ENCODE results near the gene MCF2L. TPM values are rescaled to one million over a fixed set of nuclear protein-coding genes. Genes with fewer than 3 reads are reported as not detected.

Gene MCF2L
- total RNA-seq, 1 experiment from 2014 or later: 5.8 TPM

DNA sequence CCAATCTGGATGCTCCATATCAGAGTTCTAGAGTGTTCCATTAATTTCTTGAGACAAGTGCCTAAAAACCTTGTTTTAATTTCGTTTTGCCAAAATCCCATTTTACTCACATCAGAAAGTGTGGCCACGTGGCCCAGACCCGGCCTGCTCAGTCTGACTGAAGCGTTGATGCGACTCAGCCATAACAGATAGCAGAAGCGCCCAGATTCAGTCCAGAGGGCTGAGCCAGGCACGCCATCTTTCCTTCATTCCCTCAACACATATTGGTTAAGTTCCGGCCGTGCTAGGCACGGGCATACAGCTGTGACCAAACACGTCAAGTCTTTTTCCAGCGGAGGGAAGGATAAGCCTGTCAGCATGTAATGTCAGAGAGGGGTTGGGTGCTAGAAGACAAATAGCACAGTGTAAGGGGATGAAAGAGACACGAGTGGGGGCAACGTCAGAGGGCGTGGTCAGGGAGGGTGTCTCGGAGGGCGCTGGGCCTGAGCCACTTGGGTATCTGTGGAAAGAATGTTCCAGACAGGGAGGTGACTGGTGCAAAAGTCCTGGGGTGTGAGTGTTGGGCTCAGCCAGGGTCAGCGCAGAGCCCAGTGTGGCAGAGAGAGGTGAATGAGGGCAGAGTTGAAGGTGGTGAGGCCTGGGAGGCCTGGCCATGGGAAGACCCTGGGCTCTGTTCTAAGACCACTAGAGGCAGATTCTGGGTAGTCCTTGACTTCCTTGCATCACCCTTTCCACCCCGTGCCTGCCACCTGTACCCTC is 156.7 kb downstream of the MCF2L start:
- H3K36me3 ChIP-seq: no peaks in the 10 kb centered on the region
- no peak overlapping the region for H3K4me3 ChIP-seq
- no peaks in the 10 kb centered on the region for H3K27me3 ChIP-seq
- H3K9me3 ChIP-seq: no peaks in the 10 kb centered on the region
- no peak for DNase-seq

- Histone ChIP-seq H3K9me3 (no peaks in the 10 kb centered on the region), H3K4me3 (no peak overlapping the region), H3K27me3 (no peaks in the 10 kb centered on the region), H3K36me3 (no peaks in the 10 kb centered on the region)
- no peak for DNase-seq
Measured at GRCh38 chr13:113126265-113127150, 157.5 kb downstream of the MCF2L start.

DNA sequence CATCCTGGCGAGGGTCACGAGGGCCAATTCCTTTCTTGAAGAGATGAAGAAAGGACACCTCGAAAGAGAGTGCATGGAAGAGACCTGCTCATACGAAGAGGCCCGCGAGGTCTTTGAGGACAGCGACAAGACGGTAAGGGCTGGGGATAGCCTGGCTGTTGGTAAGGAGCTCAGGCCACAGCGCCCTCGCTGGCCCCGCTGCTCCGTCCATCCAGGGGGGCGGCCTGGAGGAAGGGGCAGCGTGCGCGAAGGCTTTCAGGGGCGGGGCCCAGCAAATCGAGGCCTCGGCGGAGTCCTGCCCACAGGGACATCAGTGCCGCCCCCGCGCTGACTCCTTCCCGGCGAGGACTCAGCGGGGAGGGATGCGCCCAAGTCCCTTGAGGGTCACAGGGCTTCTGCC is 160.5 kb downstream of the MCF2L start:
- no peak for DNase-seq
- peaks cover 8% of the 10 kb centered on the region; the same call in 1 of the 2 replicates for H3K27me3 ChIP-seq
- H3K36me3 ChIP-seq: no peaks in the 10 kb centered on the region
- H3K9me3 ChIP-seq: no peaks in the 10 kb centered on the region
- no peak overlapping the region for H3K4me3 ChIP-seq

GRCh38 chr13:113129921-113130750 is 161.1 kb downstream of the MCF2L start:
- H3K4me3 ChIP-seq: no peak overlapping the region

DNA sequence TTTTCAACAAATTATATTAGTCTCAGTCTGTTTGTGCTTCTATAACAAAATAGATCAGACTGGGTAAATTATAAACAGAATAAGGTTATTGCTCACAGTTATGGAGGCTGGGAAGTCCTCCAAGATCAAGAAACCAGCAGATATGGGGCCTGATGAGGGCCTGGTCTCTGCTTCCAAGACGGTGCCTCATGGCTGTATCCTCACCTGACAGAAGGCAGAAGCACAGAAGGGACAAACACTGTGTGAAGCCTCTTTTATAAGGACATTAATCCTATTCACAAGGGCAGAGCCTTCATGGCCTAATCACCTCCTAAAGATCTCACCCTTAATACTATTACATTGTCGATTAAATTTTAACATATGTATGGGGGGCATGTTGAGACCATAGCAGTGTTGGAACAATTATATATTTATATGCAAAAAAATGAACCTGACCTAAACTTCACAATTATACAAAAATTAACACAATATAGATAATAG is 166.3 kb downstream of the MCF2L start:
- no peaks in the 10 kb centered on the region for H3K9me3 ChIP-seq
- H3K36me3 ChIP-seq: no peaks in the 10 kb centered on the region
- no peak overlapping the region for H3K4me3 ChIP-seq
- no peak for DNase-seq
- H3K27me3 ChIP-seq: peaks cover 11% of the 10 kb centered on the region; the same call in 1 of the 2 replicates

More at GRCh38 chr13:113129921-113130750, 161.1 kb downstream of the MCF2L start:
- DNase-seq: no peak
- Histone ChIP-seq H3K9me3 (no peaks in the 10 kb centered on the region), H3K27me3 (peaks cover 8% of the 10 kb centered on the region; the same call in 1 of the 2 replicates), H3K36me3 (no peaks in the 10 kb centered on the region)

DNA sequence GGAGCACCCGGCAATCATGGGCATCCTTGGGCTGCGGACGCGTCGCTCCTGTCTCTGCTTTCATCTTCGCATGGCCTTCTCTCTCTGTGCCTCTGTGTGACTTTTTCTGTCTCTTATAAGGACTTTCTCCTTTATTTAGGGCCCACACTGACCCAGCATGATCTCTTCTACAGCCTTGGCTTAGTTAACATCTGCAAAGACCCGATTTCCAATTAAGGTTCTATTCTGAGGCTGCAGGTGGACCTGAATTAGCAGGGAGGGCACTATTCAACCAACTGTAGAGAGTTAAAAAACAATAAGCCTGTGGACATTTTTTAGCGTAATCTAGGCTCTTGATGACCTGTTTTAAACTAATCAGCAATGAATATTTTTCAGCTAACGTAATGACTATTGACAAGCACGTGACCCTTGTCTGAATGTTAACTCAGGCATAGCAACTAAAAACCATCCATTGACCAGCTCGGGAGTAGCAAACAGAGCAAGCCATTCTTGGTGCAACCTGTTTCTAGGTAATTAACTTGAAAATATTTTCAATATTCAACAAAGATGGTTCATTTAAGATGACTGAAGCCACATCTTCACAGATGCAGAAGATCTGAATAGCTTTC is 168.8 kb downstream of the MCF2L start:
- H3K4me3 ChIP-seq: no peak overlapping the region
- no peak for DNase-seq
- H3K9me3 ChIP-seq: no peaks in the 10 kb centered on the region
- H3K36me3 ChIP-seq: no peaks in the 10 kb centered on the region
- peaks cover 6% of the 10 kb centered on the region; the same call in 1 of the 2 replicates for H3K27me3 ChIP-seq

GRCh38 chr13:113138792-113139551 is 170.0 kb downstream of the MCF2L start:
- H3K36me3 ChIP-seq: no peaks in the 10 kb centered on the region
- H3K9me3 ChIP-seq: no peaks in the 10 kb centered on the region
- no peak for DNase-seq
- H3K27me3 ChIP-seq: 0 out of 2 replicates have a peak, but pooled peaks cover 4% of the 10 kb centered on the region
- no peak overlapping the region for H3K4me3 ChIP-seq

DNA sequence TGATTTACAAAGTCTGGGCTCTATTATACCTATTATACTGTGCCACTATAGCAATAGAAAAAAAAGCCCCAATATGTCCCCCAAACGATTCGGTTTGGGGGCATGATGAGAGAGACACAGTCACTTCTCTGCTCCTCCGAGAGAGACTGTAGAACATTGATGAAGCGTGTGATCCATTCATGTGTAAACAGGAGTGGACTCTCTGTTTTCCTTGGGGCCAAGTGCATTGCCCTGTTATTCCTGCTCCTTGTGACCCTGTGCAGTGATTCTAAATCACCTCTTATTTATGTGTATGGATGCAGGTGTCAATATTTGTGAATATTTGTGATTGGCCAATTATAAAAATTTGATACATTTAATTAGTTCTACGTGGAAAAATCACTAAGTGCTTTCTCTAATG is 170.6 kb downstream of the MCF2L start:
- no peak for DNase-seq
- Histone ChIP-seq H3K4me3 (no peak overlapping the region), H3K9me3 (no peaks in the 10 kb centered on the region), H3K36me3 (no peaks in the 10 kb centered on the region), H3K27me3 (0 out of 2 replicates have a peak, but pooled peaks cover 4% of the 10 kb centered on the region)

DNA sequence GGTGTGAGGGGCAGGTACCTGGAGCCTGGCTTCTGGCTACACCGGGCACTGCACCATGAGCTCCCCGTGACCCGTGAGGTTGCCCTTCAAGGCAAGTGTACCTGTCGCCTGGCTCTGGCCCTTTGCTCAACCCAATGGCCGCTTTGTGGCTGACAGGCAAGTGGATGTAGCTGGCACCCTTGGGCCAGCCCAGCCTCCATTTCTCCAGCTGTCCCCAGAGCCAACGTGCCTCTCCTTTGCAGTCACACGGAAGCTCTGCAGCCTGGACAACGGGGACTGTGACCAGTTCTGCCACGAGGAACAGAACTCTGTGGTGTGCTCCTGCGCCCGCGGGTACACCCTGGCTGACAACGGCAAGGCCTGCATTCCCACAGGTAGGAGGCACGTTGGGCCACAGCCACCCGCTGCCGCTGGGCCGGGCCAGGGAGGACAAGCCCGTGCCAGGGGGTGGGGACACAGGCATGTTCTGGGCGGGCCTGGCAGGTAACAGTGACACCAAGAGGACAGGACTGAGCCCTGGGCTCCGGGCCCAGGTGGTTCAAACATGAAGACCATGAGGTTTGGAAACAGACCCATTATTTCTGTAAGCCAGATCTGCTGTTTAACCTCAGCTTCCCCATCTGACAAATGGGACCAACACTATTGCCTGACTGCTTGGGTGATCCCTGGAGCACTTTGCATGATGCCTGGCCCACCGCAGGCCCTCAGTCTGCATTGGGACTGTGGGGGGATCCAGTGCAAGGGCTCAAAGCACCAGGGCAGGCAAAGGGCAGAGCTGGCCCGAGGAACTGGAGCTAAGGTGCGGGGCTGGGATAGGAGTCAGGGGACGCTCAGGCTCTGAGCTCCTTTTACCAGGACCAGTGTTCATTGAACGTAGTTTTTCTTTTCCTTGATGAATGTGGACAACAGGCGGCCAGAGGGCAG is 171.9 kb downstream of the MCF2L start:
- Histone ChIP-seq H3K36me3 (no peaks in the 10 kb centered on the region), H3K4me3 (no peak overlapping the region), H3K27me3 (0 out of 2 replicates have a peak, but pooled peaks cover 4% of the 10 kb centered on the region), H3K9me3 (no peaks in the 10 kb centered on the region)
- DNase-seq: no peak

GRCh38 chr13:113141601-113141970 is 172.6 kb downstream of the MCF2L start:
- DNase-seq: no peak
- no peaks in the 10 kb centered on the region for H3K36me3 ChIP-seq
- no peaks in the 10 kb centered on the region for H3K9me3 ChIP-seq
- no peak overlapping the region for H3K4me3 ChIP-seq
- H3K27me3 ChIP-seq: 0 out of 2 replicates have a peak, but pooled peaks cover 4% of the 10 kb centered on the region

DNA sequence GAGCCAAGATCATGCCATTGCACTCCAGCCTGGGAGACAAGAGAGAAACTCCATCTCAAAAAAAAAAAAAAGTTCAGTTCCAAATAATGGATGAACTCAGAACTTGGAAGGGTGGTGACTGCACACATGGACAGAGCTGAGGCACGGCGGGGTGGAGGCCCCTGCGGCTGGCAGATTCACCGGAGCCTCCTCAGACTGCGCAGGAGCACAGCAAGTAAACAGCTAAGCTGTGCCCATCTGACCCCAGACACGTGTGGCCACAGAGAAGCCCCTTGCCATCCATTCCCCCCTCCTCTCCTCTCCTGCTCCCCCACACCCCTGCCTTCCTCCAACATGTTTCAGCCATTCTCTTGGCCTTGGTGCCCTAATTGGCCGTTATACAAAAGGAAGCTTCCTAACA is 173.9 kb downstream of the MCF2L start:
- Histone ChIP-seq H3K4me3 (no peak overlapping the region), H3K9me3 (no peaks in the 10 kb centered on the region), H3K27me3 (0 out of 2 replicates have a peak, but pooled peaks cover 4% of the 10 kb centered on the region), H3K36me3 (no peaks in the 10 kb centered on the region)
- DNase-seq: no peak

GRCh38 chr13:113143466-113144254 is 174.6 kb downstream of the MCF2L start:
- Histone ChIP-seq H3K36me3 (no peaks in the 10 kb centered on the region), H3K9me3 (no peaks in the 10 kb centered on the region)
- DNase-seq: no peak

DNA sequence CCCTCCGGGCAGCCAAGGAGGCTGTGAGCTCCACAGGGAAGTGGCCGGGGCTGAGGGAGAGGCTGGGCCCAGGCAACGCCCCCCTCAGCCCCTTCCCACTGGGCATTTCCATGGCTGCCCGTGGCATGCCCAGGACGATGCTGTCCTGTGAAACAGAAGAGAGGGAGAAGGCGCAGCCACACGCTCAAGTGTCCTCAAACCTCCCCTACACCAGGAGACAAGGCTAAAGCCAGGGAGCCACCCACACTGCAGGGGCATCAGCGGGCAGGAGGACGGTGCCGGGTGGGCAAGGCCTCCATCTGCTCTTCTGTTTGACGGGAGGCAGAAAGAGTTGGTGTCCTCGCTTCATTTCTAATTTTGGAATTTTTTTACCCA is 175.2 kb downstream of the MCF2L start:
- H3K27me3 ChIP-seq: no peaks in the 10 kb centered on the region
- no peak overlapping the region for H3K4me3 ChIP-seq

More at GRCh38 chr13:113143466-113144254, 174.6 kb downstream of the MCF2L start:
- H3K4me3 ChIP-seq: no peak overlapping the region
- no peaks in the 10 kb centered on the region for H3K27me3 ChIP-seq

GRCh38 chr13:113145496-113145895 is 176.5 kb downstream of the MCF2L start:
- no peak for DNase-seq
- H3K36me3 ChIP-seq: no peaks in the 10 kb centered on the region
- H3K27me3 ChIP-seq: no peaks in the 10 kb centered on the region
- H3K9me3 ChIP-seq: no peaks in the 10 kb centered on the region
- no peak overlapping the region for H3K4me3 ChIP-seq

More for the DNA sequence above, 175.2 kb downstream of the MCF2L start:
- H3K36me3 ChIP-seq: no peaks in the 10 kb centered on the region
- H3K9me3 ChIP-seq: no peaks in the 10 kb centered on the region
- DNase-seq: no peak
